GM10266 (cell line): ENCODE data around the gene C11orf16.
"Not testable (repeated sequence)": the region's sequence is repeated elsewhere in the genome, so short reads cannot be mapped to it uniquely, and the experiment has no call there.

Source experiments
- DNase-seq: peaks from one replicate; pipeline ENCODE4 v3.0.0; 2012; ENCODE audit errors: extremely low spot score
- TF ChIP-seq, protein P1 (sequence below): IDR thresholded peaks from 2 replicates; pipeline ENCODE4 v1.5.1; 2012; ENCODE audit warnings: mild to moderate bottlenecking, low read depth; ENCODE audit not compliant: control insufficient read depth, insufficient read depth; ENCODE audit errors: missing control alignments

Gene C11orf16

GRCh38 chr11:8948886-8949285, 16.1 kb upstream of the C11orf16 start:
- TF ChIP-seq, protein P1, sequence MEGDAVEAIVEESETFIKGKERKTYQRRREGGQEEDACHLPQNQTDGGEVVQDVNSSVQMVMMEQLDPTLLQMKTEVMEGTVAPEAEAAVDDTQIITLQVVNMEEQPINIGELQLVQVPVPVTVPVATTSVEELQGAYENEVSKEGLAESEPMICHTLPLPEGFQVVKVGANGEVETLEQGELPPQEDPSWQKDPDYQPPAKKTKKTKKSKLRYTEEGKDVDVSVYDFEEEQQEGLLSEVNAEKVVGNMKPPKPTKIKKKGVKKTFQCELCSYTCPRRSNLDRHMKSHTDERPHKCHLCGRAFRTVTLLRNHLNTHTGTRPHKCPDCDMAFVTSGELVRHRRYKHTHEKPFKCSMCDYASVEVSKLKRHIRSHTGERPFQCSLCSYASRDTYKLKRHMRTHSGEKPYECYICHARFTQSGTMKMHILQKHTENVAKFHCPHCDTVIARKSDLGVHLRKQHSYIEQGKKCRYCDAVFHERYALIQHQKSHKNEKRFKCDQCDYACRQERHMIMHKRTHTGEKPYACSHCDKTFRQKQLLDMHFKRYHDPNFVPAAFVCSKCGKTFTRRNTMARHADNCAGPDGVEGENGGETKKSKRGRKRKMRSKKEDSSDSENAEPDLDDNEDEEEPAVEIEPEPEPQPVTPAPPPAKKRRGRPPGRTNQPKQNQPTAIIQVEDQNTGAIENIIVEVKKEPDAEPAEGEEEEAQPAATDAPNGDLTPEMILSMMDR = no peak
- DNase-seq = no peak

GRCh38 chr11:8947230-8947943, 14.6 kb upstream of the C11orf16 start:
- TF ChIP-seq, protein P1 = no peak
- DNase-seq = no peak

DNA sequence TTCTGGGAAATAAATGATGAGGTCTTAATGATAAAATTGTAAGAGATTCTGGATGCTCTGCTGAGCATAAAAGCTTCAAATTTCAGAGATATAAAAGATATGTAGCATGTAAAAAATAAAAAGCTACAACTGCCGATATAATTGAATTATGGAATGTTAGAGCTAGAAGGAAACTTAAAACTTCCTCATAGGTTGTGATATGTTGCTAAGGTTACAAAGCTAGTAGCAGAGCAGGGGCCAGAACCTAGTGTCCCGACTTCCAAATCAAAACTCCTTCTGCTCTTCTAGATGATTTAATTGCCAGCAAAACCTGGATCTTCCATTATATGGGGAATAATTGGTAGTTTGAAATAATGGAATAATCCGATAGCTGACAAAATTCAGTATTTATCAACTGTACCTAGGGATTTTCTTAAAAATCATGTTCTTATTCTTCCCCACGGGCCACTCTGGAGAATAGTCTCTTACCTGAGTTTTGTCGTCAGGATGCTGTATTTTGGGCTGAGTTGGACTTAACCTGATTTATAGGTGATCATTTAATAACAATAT, 9.8 kb upstream of the C11orf16 start, which contains the start of gene ASCL3:
Gene ASCL3 (minus strand): TSS at position 499 of the 549 bp plus-strand sequence. CDS start 4,855 bp downstream, outside the sequence.
- TF ChIP-seq, protein P1 = no peak
- DNase-seq = no peak

DNA sequence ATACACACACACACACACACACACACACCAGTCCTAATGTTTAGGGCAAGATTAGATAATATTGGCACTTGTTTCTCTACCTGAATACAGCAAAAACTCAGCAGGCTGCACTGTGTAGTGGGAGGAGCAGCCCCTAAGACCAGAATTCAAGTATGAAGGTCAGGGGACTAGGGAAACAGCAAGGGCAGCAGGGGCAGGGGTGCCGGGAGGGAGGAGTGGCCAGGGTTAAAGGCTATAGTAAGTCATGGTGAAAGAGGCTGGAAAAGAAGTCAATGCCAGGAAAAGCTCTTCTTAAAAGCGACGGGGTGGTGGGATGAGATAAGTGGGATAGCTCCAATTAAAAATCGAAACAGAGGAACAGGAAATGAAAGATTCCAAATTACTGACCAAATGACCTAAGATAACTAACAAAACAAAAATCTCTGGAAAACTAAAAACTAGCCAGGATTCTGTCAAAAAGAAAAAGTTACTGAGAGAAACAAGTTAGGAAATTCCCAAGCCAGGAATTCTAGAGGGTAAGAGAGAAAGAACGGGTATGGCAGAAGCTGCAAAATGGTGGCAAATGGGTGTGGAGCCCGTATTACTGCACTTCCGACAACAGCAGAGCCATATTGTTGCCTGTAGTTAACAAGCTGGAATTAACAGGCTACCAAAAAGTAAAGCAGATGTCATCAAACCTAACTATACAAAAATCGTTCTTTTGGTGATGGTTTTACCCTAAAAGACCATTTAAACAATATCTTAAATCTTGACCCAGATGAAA, 8.8 kb upstream of the C11orf16 start:
- no peak for DNase-seq
- TF ChIP-seq, protein P1 = no peak

DNA sequence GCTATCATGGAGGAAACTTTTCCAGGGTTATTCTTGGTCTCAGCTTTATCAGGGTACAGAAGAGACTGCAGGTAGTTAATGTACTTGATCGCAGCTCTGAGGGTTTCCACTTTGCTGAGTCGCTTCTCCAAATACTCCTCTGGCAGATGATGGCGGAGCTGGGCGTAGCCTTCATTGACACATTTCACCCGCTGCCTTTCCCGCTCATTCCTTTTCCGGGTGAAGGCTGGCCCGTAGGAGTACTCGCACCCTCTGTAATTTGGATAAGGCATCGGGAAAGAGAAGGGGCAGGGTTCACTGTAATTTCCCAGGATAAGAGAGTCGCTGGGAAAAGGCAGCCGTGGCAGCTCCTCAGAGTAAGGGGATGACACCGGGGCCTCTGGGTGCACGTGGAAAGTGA, 4.9 kb upstream of the C11orf16 start:
- no peak for DNase-seq
- TF ChIP-seq, protein P1 = no peak

GRCh38 chr11:8937159-8937558, 4.4 kb upstream of the C11orf16 start:
- TF ChIP-seq, protein P1 = no peak
- no peak for DNase-seq

DNA sequence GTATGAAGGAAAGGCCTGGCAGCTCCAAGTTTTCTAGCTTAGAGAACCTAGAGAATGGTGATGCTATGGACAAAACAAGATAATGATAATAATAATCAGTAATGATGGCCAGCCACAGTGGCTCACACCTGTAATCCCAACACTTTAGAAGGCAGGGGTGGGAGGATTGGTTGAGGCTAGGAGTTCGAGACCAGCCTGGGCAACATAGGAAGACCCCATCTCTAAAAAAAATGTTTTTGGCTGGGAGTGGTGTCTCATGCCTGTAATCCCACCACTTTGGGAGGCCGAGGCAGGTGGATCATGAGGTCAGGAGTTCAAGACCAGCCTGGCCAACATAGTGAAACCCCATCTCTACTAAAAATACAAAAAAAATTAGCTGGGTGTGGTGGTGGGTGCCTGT, 3.0 kb upstream of the C11orf16 start:
- DNase-seq = not testable (repeated sequence)
